Lung (tissue), 12 donors: ENCODE data around the gene MITF. TPM values are rescaled to one million over a fixed set of nuclear protein-coding genes. Genes with fewer than 3 reads are reported as not detected.

Experiments
- ATAC-seq: fragments of 200-7000 bp; cut with Tn5 transposase; one replicate; pipeline ENCODE4 v1.9.1; 2020; ENCODE audit warnings: moderate number of reproducible peaks; ENCODE audit not compliant: insufficient read depth, low FRiP score
- DNase-seq, 3 donors: peaks; one replicate each; pipeline ENCODE4 v3.0.0-alpha.2; 2013 to 2017
- H3K27ac ChIP-seq, 2 donors: one replicate each; pipeline ENCODE4 v1.5.1; 2013; ENCODE audit warnings: mild to moderate bottlenecking in 2 of 2, moderate library complexity in 2 of 2, control low read depth in 1 of 2, inconsistent platforms in 1 of 2, low read depth in 1 of 2, low read length in 1 of 2
- H3K27me3 ChIP-seq, 3 donors: one replicate each; pipeline ENCODE4 v1.5.1; 2013; ENCODE audit warnings: low read length in 2 of 3; ENCODE audit not compliant: control insufficient read depth in 3 of 3, insufficient read depth in 3 of 3
- H3K36me3 ChIP-seq, 4 donors: one replicate each; pipeline ENCODE4 v1.5.1; 2013; ENCODE audit warnings: low read length in 4 of 4, mild to moderate bottlenecking in 1 of 4, moderate library complexity in 1 of 4; ENCODE audit not compliant: control insufficient read depth in 4 of 4, insufficient read depth in 4 of 4
- H3K4me1 ChIP-seq, 5 donors: one replicate each; pipeline ENCODE4 v1.5.1; 2013; ENCODE audit warnings: low read length in 5 of 5, mild to moderate bottlenecking in 2 of 5, moderate library complexity in 1 of 5; ENCODE audit not compliant: control insufficient read depth in 5 of 5, insufficient read depth in 5 of 5
- H3K4me3 ChIP-seq: one replicate; pipeline ENCODE4 v1.5.1; 2013; ENCODE audit warnings: mild to moderate bottlenecking, control low read depth, moderate library complexity
- H3K9ac ChIP-seq, 2 donors: one replicate each; pipeline ENCODE4 v1.5.1; 2013; ENCODE audit warnings: low read length in 2 of 2, control low read depth in 1 of 2; ENCODE audit not compliant: insufficient read depth in 1 of 2
- H3K9me3 ChIP-seq, 4 donors: one replicate each; pipeline ENCODE4 v1.5.1; 2013; ENCODE audit warnings: low read length in 3 of 4, mild to moderate bottlenecking in 1 of 4, moderate library complexity in 1 of 4; ENCODE audit not compliant: control insufficient read depth in 4 of 4, insufficient read depth in 3 of 4
- CTCF ChIP-seq: IDR thresholded peaks from 2 replicates; pipeline ENCODE4 v1.5.1; 2012; ENCODE audit warnings: mild to moderate bottlenecking; ENCODE audit errors: control extremely low read depth, extremely low read depth
- WGBS, 2 donors: extraction: QIAGEN DNeasy Blood & Tissue Kit; methylation state at CpG; one replicate each; pipeline ENCODE4 v1.1.7; 2013; 5-methylcytosine and 5-hydroxymethylcytosine counted together
- polyA plus RNA-seq, 2 donors: library from polyadenylated mRNA; stranded (reverse); fragments of 200-250 nt; gene quantifications; one replicate each; pipeline ENCODE4 v1.2.1, GENCODE V29; 2013
- total RNA-seq, 2 donors: library from RNA; depleted of rRNA in 1 of 2; stranded (reverse); fragments of >200 nt in 1 of 2; gene quantifications; one replicate each; pipeline ENCODE4 v1.2.1, GENCODE V29; 2014 to 2021
- donor health status: control.
- donor health status: control.
- donor health status: Bipolar disorder and iron deficiency.
- donor health status: healthy.
- donor health status: DM: yes; HTN: yes; CAD: no.

Gene MITF
- total and polyA plus RNA-seq, 4 donors, result 5.0 to 28.0 (median 12.0) TPM

- no peak overlapping the region for H3K27ac ChIP-seq
- WGBS, 2 donors, result 15 to 16% methylated on average over 4 of the region's 4 CpGs
- TF ChIP-seq CTCF, result peak; percentile 2
- no peak for ATAC-seq
- no peak overlapping the region for H3K9ac ChIP-seq
- DNase-seq, result peak in 2 of 3 donors; percentile 76 to 82
- H3K36me3 ChIP-seq, result peaks cover 0 to 12% (median under 1%) of the 10 kb centered on the region in 4 donors
- H3K9me3 ChIP-seq, result peaks cover 0 to 2% (median 0%) of the 10 kb centered on the region in 4 donors
- no peak overlapping the region for H3K4me3 ChIP-seq
- H3K27me3 ChIP-seq, result no peaks in the 10 kb centered on the region
- H3K4me1 ChIP-seq, result peaks cover 0 to 2% (median 0%) of the 10 kb centered on the region in 5 donors
These were observed 209.1 kb downstream of the MITF start for GRCh38 chr3:69948246-69948862.

GRCh38 chr3:69951616-69952015, 212.4 kb downstream of the MITF start:
- TF ChIP-seq CTCF, result no peak
- 83 to 84% methylated on average over 3 of the region's 3 CpGs for WGBS, 2 donors

GRCh38 chr3:69959581-69959980, 220.3 kb downstream of the MITF start:
- 89 to 93% methylated on average over 7 of the region's 7 CpGs for WGBS, 2 donors
- ATAC-seq (no peak), DNase-seq (no peak)
- no peaks in the 10 kb centered on the region for H3K27me3 ChIP-seq
- no peaks in the 10 kb centered on the region for H3K9me3 ChIP-seq
- peaks cover 0 to 27% (median 8%) of the 10 kb centered on the region in 4 donors for H3K36me3 ChIP-seq
- H3K4me1 ChIP-seq, result peaks cover 0 to 4% (median 0%) of the 10 kb centered on the region in 5 donors
- no peak for TF ChIP-seq CTCF
- no peak overlapping the region for H3K4me3 ChIP-seq
- no peak overlapping the region for H3K9ac ChIP-seq
- H3K27ac ChIP-seq, result no peak overlapping the region

More at GRCh38 chr3:69951616-69952015, 212.4 kb downstream of the MITF start:
- H3K9ac ChIP-seq, result no peak overlapping the region
- no peak overlapping the region for H3K4me3 ChIP-seq
- no peaks in the 10 kb centered on the region for H3K27me3 ChIP-seq
- no peak overlapping the region for H3K27ac ChIP-seq
- ATAC-seq (no peak), DNase-seq (no peak)
- H3K4me1 ChIP-seq, result peaks cover 0 to 2% (median 0%) of the 10 kb centered on the region in 5 donors
- peaks cover 0 to 15% (median 0%) of the 10 kb centered on the region in 4 donors for H3K36me3 ChIP-seq
- peaks cover 0 to 2% (median 0%) of the 10 kb centered on the region in 4 donors for H3K9me3 ChIP-seq
